Measurements from ENCODE around the gene FBRSL1.

FBRSL1 gene

DNA sequence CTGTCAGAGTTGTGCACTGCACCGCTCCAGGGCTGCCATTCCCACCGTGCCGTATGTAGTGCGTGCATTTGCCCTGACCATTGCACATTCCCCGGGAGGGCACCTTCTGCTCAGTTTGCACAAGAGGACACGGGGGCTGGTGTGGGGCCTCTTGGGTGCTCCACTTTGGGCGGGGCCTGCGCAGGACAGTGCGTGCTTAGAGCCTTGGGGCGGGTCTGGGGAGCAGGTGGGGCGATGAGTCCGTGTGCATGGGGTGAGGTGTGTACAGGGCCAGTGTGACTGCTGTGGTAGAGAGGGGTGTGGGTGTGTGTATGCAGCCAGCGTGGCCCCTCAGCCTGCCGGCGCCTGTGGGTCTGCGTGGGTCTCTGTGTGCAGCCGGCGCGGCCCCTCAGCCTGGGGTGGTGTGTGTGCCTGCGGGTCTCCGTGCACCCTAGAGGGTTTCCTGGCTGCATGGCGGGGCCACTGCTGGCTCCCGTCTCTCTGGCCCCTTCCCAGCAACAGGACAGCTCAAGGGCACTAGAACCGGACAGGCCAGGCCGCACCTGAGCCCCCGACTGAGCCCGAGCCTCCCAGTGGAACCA, 31.9 kb downstream of the FBRSL1 start:
- DNase-seq (ENCODE audit: low read depth) = no peak
- TF ChIP-seq, protein P1, sequence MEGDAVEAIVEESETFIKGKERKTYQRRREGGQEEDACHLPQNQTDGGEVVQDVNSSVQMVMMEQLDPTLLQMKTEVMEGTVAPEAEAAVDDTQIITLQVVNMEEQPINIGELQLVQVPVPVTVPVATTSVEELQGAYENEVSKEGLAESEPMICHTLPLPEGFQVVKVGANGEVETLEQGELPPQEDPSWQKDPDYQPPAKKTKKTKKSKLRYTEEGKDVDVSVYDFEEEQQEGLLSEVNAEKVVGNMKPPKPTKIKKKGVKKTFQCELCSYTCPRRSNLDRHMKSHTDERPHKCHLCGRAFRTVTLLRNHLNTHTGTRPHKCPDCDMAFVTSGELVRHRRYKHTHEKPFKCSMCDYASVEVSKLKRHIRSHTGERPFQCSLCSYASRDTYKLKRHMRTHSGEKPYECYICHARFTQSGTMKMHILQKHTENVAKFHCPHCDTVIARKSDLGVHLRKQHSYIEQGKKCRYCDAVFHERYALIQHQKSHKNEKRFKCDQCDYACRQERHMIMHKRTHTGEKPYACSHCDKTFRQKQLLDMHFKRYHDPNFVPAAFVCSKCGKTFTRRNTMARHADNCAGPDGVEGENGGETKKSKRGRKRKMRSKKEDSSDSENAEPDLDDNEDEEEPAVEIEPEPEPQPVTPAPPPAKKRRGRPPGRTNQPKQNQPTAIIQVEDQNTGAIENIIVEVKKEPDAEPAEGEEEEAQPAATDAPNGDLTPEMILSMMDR (IDR thresholded peaks at IDR 0.05; ENCODE audit: control insufficient read depth, insufficient read depth, low read depth, low read length, missing control alignments) = no peak
- no peak overlapping the region for H3K4me3 ChIP-seq (ENCODE audit: control insufficient read depth, low read depth, low read length)

- no peak for DNase-seq (ENCODE audit: low read depth)
- TF ChIP-seq, protein P1 (IDR thresholded peaks at IDR 0.05; ENCODE audit: control insufficient read depth, insufficient read depth, low read depth, low read length, missing control alignments) = no peak
- no peak overlapping the region for H3K4me3 ChIP-seq (ENCODE audit: control insufficient read depth, low read depth, low read length)
These were observed 32.8 kb downstream of the FBRSL1 start for GRCh38 chr12:132522592-132523380.

DNA sequence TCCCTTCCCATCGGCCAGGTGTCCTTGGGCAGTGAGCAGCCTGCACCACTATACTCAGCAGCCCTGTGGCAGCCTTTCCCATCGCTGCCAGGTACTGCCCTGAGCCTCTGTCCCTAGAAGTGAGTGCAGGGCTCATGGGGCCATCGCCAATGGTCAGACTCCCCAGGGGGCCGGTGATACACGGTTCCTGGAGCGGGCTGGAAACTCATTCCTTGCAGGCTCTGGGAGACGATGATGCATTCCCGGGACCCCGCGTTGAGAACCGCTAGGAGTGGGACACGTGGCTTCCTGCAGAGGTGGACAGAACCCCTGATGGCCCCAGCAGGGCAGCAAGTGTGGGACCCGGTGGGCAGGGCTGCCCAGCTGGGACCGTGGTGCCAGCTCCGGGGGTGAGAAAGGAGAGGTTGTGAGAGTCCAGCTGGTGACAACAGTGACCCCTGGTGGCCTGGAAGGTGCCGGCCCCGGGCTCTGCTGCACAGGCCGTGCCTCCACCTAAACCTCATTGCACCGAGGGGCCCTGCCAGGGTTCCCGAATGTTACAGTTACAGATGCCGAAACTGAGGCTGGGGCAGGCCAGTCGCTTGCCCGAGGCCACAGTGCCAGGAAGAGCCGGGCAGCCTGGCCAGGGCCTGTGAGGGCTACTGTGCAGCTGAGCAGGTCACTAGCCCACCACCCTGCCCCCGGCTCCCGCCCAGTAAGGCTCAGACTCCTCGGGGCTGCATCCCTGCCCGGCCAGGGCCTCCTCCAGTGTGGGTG, 33.8 kb downstream of the FBRSL1 start:
- no peak for DNase-seq (ENCODE audit: low read depth)
- no peak overlapping the region for H3K4me3 ChIP-seq (ENCODE audit: control insufficient read depth, low read depth, low read length)
- TF ChIP-seq, protein P1 (IDR thresholded peaks at IDR 0.05; ENCODE audit: control insufficient read depth, insufficient read depth, low read depth, low read length, missing control alignments) = peak; percentile 86

DNA sequence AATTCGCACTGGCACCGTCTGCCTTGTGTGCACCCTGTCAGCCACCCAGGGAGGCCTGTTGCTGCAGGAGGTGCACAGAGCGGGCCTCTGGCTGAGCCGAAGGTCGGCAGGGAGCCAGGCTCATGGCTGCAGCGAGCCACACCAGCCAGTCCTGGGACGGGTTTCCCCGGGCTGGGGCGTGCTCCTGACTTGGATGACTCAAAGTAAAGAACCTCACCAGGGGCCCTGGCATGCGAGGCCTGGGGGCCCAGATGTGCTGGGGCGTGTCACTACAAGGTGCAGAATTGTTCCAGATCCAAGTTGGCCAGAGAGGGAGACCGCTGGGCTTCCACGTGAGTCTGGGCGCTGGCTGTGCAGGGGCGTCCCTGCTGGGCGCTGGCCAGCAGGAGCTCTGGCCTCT, 34.5 kb downstream of the FBRSL1 start:
- TF ChIP-seq, protein P1 (IDR thresholded peaks at IDR 0.05; ENCODE audit: control insufficient read depth, insufficient read depth, low read depth, low read length, missing control alignments) = no peak
- DNase-seq (ENCODE audit: low read depth) = no peak
- no peak overlapping the region for H3K4me3 ChIP-seq (ENCODE audit: control insufficient read depth, low read depth, low read length)

DNA sequence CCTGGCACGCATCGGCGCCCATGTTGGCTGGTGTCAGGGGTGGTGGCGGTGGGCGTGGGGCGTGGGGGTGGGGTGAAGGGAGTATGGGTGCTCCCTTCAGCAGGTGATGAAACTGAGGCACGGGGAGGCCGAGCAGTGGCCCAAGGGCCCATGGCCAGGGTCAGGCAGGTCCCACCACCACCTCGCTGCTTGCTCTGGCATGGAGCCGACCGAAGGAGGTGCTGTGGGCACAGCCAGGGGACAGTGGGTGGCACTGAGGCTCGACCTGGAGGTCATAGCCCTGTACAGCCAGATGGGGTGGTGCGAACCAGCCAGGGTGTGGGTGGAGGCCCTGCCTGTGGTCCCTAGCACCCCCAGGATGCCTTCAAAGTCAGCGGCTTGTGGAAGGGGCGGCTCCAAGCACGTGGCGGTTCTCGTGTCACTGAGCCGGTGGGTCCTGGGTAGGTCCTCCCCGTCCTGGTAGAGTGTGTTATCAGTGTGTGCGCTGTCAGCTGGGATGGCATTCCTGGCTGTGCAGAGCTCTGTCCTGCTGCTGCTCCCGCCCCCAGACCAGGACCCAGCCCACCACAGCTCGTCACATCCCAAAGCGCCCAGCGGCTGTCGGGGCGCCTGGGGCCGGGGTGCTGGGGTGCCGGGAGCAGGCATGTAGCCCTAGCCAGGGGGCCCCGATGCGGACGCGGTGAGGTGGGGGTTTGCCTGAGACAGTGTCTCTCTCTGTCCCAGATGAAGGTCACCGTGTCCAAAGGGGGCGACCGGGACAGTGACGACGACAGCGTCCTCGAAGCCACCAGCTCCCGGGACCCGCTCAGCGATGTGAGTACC, 35.3 kb downstream of the FBRSL1 start:
- DNase-seq (ENCODE audit: low read depth) = no peak
- H3K4me3 ChIP-seq (ENCODE audit: control insufficient read depth, low read depth, low read length) = no peak overlapping the region
- TF ChIP-seq, protein P1 (IDR thresholded peaks at IDR 0.05; ENCODE audit: control insufficient read depth, insufficient read depth, low read depth, low read length, missing control alignments) = no peak

DNA sequence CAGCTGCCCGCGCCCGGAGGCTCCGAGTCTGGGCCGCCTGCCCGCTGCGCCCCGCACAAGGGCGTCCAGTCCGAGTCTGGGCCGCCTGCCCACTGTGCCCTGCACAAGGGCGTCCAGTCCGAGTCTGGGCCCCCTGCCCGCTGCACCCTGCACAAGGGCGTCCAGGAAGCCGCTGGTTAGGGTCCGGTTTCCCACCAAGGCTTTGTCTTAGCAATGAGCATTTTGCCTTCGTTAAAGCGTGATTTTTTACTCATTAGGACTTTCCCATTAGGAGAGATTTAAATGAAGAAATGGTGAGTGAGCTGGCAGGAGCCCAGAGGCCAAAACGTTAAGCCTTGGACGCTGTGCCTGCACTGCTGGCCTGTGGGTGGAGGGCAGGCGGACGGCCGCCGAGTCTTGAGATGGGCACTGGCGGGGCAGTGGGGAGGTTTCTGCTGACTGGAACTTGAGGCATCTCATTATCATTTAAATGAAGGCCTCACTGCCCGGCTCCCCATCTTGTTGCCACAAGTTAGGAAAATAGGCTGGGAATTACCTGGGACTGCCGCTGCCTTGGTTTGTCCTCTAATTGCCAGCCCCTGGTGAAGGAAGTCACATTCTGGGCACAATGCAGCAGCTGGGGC, 36.0 kb downstream of the FBRSL1 start:
- DNase-seq (ENCODE audit: low read depth) = no peak
- H3K4me3 ChIP-seq (ENCODE audit: control insufficient read depth, low read depth, low read length) = no peak overlapping the region
- TF ChIP-seq, protein P1 (IDR thresholded peaks at IDR 0.05; ENCODE audit: control insufficient read depth, insufficient read depth, low read depth, low read length, missing control alignments) = no peak
